T-cell (primary cell): Measurements from ENCODE around the gene ADAMTS12. TPM values are rescaled to one million over a fixed set of nuclear protein-coding genes. Genes with fewer than 3 reads are reported as not detected.

Experiments
- ATAC-seq, 4 experiments: fragments of 200-7000 bp in 3 of 4; fragments of 150-1000 bp in 1 of 4; cut with Tn5 transposase; replicated peaks in 1 of 4; 1 replicate in 3 of 4; 2 replicates in 1 of 4; pipeline ENCODE4 v1.10.0; 2021; ENCODE audit warnings: moderate library complexity in 3 of 4, mild to moderate bottlenecking in 2 of 4, moderate number of reproducible peaks in 1 of 4
- CTCF ChIA-PET, 2 donors: fragments of 300-600 bp; sonication (Branson Sonifier 250); formaldehyde crosslinking; loops; one replicate each; lab custom pipeline; 2022; ENCODE audit warnings: antibody characterized with exemption in 2 of 2; lab: Charles Lee
- POLR2A ChIA-PET, 2 donors: fragments of 300-600 bp; sonication (Branson Sonifier 250); formaldehyde crosslinking; loops; one replicate each; lab custom pipeline; 2022; ENCODE audit warnings: antibody characterized with exemption in 2 of 2; lab: Charles Lee
- DNase-seq, 35 experiments: peaks; one replicate each; pipeline versions ENCODE4 v3.0.0 to v3.0.0-alpha.2; 2013 to 2023
- H3K27ac ChIP-seq: one replicate; pipeline ENCODE4 v1.5.1; 2013; ENCODE audit warnings: low read length
- H3K27me3 ChIP-seq, 2 experiments: replicated peaks in 1 of 2; 1 replicate in 1 of 2; 2 replicates in 1 of 2; pipeline versions ENCODE4 v1.6.1 to v1.7.0; 2013; ENCODE audit warnings: low read length in 1 of 2, mixed read lengths in 1 of 2; ENCODE audit not compliant: control insufficient read depth in 2 of 2, insufficient read depth in 2 of 2; ENCODE audit errors: extremely low read depth in 1 of 2
- H3K36me3 ChIP-seq, 2 donors: 1 replicate in 1 of 2; 2 replicates in 1 of 2; pipeline versions ENCODE4 v1.6.1 to v1.7.0; 2013; ENCODE audit warnings: low read length in 1 of 2; ENCODE audit not compliant: control insufficient read depth in 2 of 2, insufficient read depth in 1 of 2; ENCODE audit errors: extremely low read depth in 1 of 2
- H3K4me1 ChIP-seq, 2 experiments: 1 replicate in 1 of 2; 2 replicates in 1 of 2; pipeline versions ENCODE4 v1.6.1 to v1.7.0; 2013; ENCODE audit warnings: low read length in 2 of 2, mixed read lengths in 1 of 2; ENCODE audit not compliant: insufficient read depth in 2 of 2, control insufficient read depth in 1 of 2; ENCODE audit errors: extremely low read depth in 1 of 2
- H3K4me3 ChIP-seq, 2 donors: 1 replicate in 1 of 2; 2 replicates in 1 of 2; pipeline versions ENCODE4 v1.5.1 to v1.7.0; 2013; ENCODE audit warnings: mild to moderate bottlenecking in 2 of 2, low read length in 1 of 2, moderate library complexity in 1 of 2; ENCODE audit not compliant: control insufficient read depth in 1 of 2; ENCODE audit errors: extremely low read depth in 1 of 2
- H3K9me3 ChIP-seq: 2 replicates; pipeline ENCODE4 v1.7.0; 2013
- H3K27ac Mint-ChIP-seq, 2 donors: one replicate each; pipeline ENCODE4 v1.8.0; 2020 to 2021; ENCODE audit warnings: mild to moderate bottlenecking in 2 of 2, mixed read lengths in 2 of 2
- H3K27me3 Mint-ChIP-seq, 2 donors: one replicate each; pipeline ENCODE4 v1.8.0; 2021 to 2022; ENCODE audit warnings: mixed read lengths in 2 of 2
- H3K36me3 Mint-ChIP-seq: one replicate; pipeline ENCODE4 v1.8.0; 2021; ENCODE audit warnings: mixed read lengths
- H3K4me1 Mint-ChIP-seq, 3 donors: one replicate each; pipeline ENCODE4 v1.8.0; 2020 to 2022; ENCODE audit warnings: mixed read lengths in 3 of 3, mild to moderate bottlenecking in 1 of 3
- H3K4me3 Mint-ChIP-seq, 3 donors: one replicate each; pipeline ENCODE4 v1.8.0; 2020 to 2022; ENCODE audit warnings: mild to moderate bottlenecking in 3 of 3, mixed read lengths in 3 of 3, moderate library complexity in 3 of 3
- H3K9me3 Mint-ChIP-seq, 3 donors: one replicate each; pipeline ENCODE4 v1.8.0; 2020 to 2022; ENCODE audit warnings: mixed read lengths in 3 of 3
- WGBS: methylation state at CpG from one replicate; pipeline ENCODE4 v1.1.5; 2013; ENCODE audit warnings: missing lambda C conversion rate; ENCODE audit not compliant: insufficient coverage; 5-methylcytosine and 5-hydroxymethylcytosine counted together
- total RNA-seq, 35 experiments: library from RNA in 6 of 35; stranded (reverse) in 6 of 35; fragments of 120-200 nt in 1 of 35; gene quantifications; one replicate each; pipeline versions ENCODE4 v1.2.1 to v1.2.4 and lab custom pipeline; 2013 to 2026

Gene ADAMTS12
- total RNA-seq, 5 donors from 2014 or later (not counting 1 experiment from before 2014, with no cell fraction given) = 0.03 TPM; not detected in 4

DNA sequence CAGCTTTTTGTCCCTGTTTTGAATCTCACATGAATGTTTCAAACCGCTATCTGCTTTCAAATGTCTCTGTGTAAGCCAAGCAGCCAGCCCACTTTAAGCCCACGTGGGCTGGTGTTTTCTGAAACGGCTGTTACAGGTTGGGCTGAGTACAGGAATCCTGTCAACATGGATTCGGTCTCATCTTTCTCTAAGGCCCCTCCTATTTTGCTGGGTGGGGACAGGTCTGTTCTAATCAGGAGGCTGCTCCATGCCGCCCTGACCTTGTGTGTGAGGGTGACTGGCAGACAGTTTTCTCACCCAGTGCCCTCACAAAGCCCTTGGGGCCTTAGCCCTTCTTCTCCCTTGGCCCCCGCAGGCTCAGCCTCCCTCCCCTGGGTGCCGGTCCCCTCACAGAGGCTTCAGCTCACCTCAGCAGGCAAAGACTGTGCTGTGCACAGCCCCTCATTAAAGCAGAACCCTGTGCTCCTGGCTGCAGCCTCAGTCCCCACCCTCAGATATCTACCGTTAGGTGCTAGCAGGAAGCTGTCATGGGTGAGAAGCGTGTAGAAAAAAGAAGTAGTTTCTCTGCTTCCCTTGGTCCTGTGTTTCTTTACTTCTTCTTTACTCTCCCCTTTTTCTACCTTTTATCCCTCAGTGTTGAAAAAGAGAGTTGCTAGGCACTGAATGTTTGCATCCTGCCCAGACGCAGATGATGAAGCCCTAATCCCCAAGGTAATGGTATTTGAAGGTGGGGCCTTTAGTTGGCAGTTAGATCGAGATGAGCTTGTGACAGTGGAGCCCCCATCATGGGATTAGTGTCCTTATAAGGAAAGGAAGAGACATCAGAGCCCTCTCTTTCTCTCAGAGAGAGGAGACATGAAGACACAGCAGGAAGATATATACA lies 205.7 kb downstream of the ADAMTS12 start:
- no peaks in the 10 kb centered on the region for H3K9me3 Mint-ChIP-seq
- POLR2A ChIA-PET = no interaction called here
- Histone ChIP-seq H3K36me3 (no peaks in the 10 kb centered on the region), H3K4me3 (no peak overlapping the region), H3K4me1 (no peaks in the 10 kb centered on the region), H3K27ac (no peak overlapping the region), H3K9me3 (no peaks in the 10 kb centered on the region), H3K27me3 (no peaks in the 10 kb centered on the region)
- no peak overlapping the region for H3K27ac Mint-ChIP-seq
- no peaks in the 10 kb centered on the region for H3K36me3 Mint-ChIP-seq
- no peaks in the 10 kb centered on the region for H3K4me1 Mint-ChIP-seq
- CTCF ChIA-PET = no interaction called here
- WGBS = 90% methylated on average over 2 of the region's 11 CpGs
- DNase-seq = no peak
- peaks cover 2 to 17% of the 10 kb centered on the region in 2 donors for H3K27me3 Mint-ChIP-seq
- ATAC-seq = no peak
- no peak overlapping the region for H3K4me3 Mint-ChIP-seq

DNA sequence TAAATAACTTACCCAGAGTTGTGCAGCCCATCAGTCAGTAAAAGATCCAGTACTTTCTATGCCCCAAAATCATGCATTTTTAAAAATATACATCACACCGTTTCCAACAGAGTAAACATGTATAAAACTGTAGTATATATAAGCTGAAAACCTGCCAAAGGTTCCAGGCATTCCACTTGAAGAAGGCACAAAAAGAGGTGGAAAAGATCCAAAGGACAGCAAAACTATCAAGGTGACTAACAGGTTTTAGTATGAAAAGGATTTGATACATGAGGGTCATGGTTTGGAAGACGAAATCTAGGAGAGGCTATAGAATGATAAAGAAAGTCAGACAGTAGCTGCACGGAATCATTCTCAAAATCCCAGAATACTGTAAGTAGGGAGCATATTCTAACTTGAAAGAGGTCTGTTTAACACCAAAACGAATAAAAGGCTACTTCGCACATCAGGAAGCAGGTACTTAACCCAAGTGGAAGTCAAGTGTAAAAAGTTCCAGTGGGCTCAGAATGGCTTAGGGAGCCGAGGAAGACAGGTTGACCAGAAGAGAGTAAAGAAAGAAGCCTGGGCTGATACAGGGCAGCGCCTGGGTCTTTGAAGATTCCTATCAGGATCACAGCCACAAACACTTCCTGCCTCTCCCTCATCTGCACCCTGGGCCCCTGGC lies 207.2 kb downstream of the ADAMTS12 start:
- H3K36me3 Mint-ChIP-seq = no peaks in the 10 kb centered on the region
- Histone ChIP-seq H3K27ac (no peak overlapping the region), H3K4me3 (no peak overlapping the region), H3K9me3 (no peaks in the 10 kb centered on the region), H3K36me3 (no peaks in the 10 kb centered on the region), H3K27me3 (no peaks in the 10 kb centered on the region), H3K4me1 (no peaks in the 10 kb centered on the region)
- H3K4me1 Mint-ChIP-seq = no peaks in the 10 kb centered on the region
- DNase-seq = no peak
- no peak for ATAC-seq
- POLR2A ChIA-PET = no interaction called here
- no peaks in the 10 kb centered on the region for H3K9me3 Mint-ChIP-seq
- H3K27ac Mint-ChIP-seq = no peak overlapping the region
- peaks cover 2 to 17% of the 10 kb centered on the region in 2 donors for H3K27me3 Mint-ChIP-seq
- CTCF ChIA-PET = interaction anchor here in 1 of 2 donors (0.6 kb wide), 1 partner anchor 217 kb away, joined by 5 read pairs; no protein-coding TSS in a partner anchor
- WGBS = 17% methylated on average over 2 of the region's 7 CpGs
- H3K4me3 Mint-ChIP-seq = no peak overlapping the region

GRCh38 chr5:33679791-33680190 lies 212.0 kb downstream of the ADAMTS12 start:
- H3K27ac ChIP-seq = no peak overlapping the region
- POLR2A ChIA-PET = interaction anchor here in 1 of 2 donors (0.7 kb wide), 1 partner anchor 10 kb away, joined by 5 read pairs; no protein-coding TSS in a partner anchor
- H3K4me1 ChIP-seq = no peaks in the 10 kb centered on the region
- no peak overlapping the region for H3K4me3 ChIP-seq
- ATAC-seq (no peak), DNase-seq (no peak)
- Mint-ChIP-seq H3K36me3 (no peaks in the 10 kb centered on the region), H3K27me3 (peaks cover 1 to 8% of the 10 kb centered on the region in 2 donors), H3K4me1 (no peaks in the 10 kb centered on the region), H3K4me3 (no peak overlapping the region), H3K9me3 (no peaks in the 10 kb centered on the region), H3K27ac (no peak overlapping the region)
- H3K36me3 ChIP-seq = no peaks in the 10 kb centered on the region
- CTCF ChIA-PET = no interaction called here
- no peaks in the 10 kb centered on the region for H3K27me3 ChIP-seq
- H3K9me3 ChIP-seq = no peaks in the 10 kb centered on the region
- WGBS = no CpG with 5 or more reads among the region's 2 CpGs

GRCh38 chr5:33675958-33676464 lies 215.8 kb downstream of the ADAMTS12 start:
- POLR2A ChIA-PET = no interaction called here
- CTCF ChIA-PET = no interaction called here
- Mint-ChIP-seq H3K36me3 (no peaks in the 10 kb centered on the region), H3K27ac (no peak overlapping the region), H3K4me3 (no peak overlapping the region), H3K9me3 (no peaks in the 10 kb centered on the region), H3K4me1 (no peaks in the 10 kb centered on the region), H3K27me3 (peaks cover 0 to 1% of the 10 kb centered on the region in 2 donors)
- Histone ChIP-seq H3K27me3 (no peaks in the 10 kb centered on the region), H3K27ac (no peak overlapping the region), H3K36me3 (no peaks in the 10 kb centered on the region), H3K9me3 (no peaks in the 10 kb centered on the region), H3K4me3 (no peak overlapping the region), H3K4me1 (no peaks in the 10 kb centered on the region)
- WGBS = 0% methylated on average over 2 of the region's 3 CpGs
- no peak for ATAC-seq
- no peak for DNase-seq

- no peaks in the 10 kb centered on the region for H3K36me3 Mint-ChIP-seq
- no peaks in the 10 kb centered on the region for H3K27me3 ChIP-seq
- H3K27me3 Mint-ChIP-seq = peaks cover 3% of the 10 kb centered on the region in 2 donors
- H3K9me3 Mint-ChIP-seq = no peaks in the 10 kb centered on the region
- H3K27ac ChIP-seq = no peak overlapping the region
- H3K36me3 ChIP-seq = no peaks in the 10 kb centered on the region
- ChIA-PET POLR2A (no interaction called here), CTCF (no interaction called here)
- H3K4me3 ChIP-seq = no peak overlapping the region
- no peaks in the 10 kb centered on the region for H3K9me3 ChIP-seq
- H3K4me1 ChIP-seq = no peaks in the 10 kb centered on the region
- no CpG with 5 or more reads among the region's 1 CpG for WGBS
- DNase-seq (no peak), ATAC-seq (no peak)
- no peak overlapping the region for H3K27ac Mint-ChIP-seq
- H3K4me1 Mint-ChIP-seq = no peaks in the 10 kb centered on the region
- H3K4me3 Mint-ChIP-seq = no peak overlapping the region
Measured at GRCh38 chr5:33671700-33672291, 220.0 kb downstream of the ADAMTS12 start.

- POLR2A ChIA-PET = no interaction called here
- ATAC-seq (no peak), DNase-seq (no peak)
- H3K27me3 ChIP-seq = no peaks in the 10 kb centered on the region
- H3K27ac Mint-ChIP-seq = no peak overlapping the region
- no peaks in the 10 kb centered on the region for H3K36me3 ChIP-seq
- H3K27me3 Mint-ChIP-seq = peaks cover 2 to 12% of the 10 kb centered on the region in 2 donors
- H3K4me1 ChIP-seq = no peaks in the 10 kb centered on the region
- no peak overlapping the region for H3K4me3 ChIP-seq
- no peaks in the 10 kb centered on the region for H3K9me3 Mint-ChIP-seq
- CTCF ChIA-PET = no interaction called here
- H3K4me3 Mint-ChIP-seq = no peak overlapping the region
- no peaks in the 10 kb centered on the region for H3K9me3 ChIP-seq
- H3K36me3 Mint-ChIP-seq = no peaks in the 10 kb centered on the region
- no peaks in the 10 kb centered on the region for H3K4me1 Mint-ChIP-seq
- H3K27ac ChIP-seq = no peak overlapping the region
- WGBS = 67% methylated on average over 1 of the region's 8 CpGs
Measured at GRCh38 chr5:33662722-33663427, 228.9 kb downstream of the ADAMTS12 start.
